ENCODE results near the gene PKHD1.

DNA sequence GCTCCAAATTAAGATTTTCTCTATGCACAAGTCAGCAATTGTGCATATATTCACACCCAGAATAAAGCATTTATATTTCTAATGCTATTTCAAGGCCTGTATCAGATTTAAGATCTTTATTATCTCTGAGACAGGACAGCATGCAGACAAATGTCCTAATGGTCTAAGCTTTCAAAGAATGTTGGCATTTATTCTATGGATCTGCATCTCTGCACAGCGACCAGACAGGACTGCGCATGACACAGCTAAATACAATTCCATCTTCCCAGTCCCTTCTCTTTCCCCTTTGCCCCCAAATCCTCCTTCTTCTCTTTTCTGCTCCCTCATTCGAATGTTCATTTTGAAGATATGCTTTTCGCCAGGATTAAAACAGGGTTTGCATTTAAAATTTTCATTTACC lies 478.5 kb downstream of the PKHD1 start:
- TF ChIP-seq CTCF (IDR thresholded peaks at IDR 0.05; ENCODE audit: insufficient read depth, low read length) (no peak), POLR2AphosphoS5 (IDR thresholded peaks at IDR 0.05; ENCODE audit: low read depth) (no peak)
- TF ChIP-seq, protein P1, sequence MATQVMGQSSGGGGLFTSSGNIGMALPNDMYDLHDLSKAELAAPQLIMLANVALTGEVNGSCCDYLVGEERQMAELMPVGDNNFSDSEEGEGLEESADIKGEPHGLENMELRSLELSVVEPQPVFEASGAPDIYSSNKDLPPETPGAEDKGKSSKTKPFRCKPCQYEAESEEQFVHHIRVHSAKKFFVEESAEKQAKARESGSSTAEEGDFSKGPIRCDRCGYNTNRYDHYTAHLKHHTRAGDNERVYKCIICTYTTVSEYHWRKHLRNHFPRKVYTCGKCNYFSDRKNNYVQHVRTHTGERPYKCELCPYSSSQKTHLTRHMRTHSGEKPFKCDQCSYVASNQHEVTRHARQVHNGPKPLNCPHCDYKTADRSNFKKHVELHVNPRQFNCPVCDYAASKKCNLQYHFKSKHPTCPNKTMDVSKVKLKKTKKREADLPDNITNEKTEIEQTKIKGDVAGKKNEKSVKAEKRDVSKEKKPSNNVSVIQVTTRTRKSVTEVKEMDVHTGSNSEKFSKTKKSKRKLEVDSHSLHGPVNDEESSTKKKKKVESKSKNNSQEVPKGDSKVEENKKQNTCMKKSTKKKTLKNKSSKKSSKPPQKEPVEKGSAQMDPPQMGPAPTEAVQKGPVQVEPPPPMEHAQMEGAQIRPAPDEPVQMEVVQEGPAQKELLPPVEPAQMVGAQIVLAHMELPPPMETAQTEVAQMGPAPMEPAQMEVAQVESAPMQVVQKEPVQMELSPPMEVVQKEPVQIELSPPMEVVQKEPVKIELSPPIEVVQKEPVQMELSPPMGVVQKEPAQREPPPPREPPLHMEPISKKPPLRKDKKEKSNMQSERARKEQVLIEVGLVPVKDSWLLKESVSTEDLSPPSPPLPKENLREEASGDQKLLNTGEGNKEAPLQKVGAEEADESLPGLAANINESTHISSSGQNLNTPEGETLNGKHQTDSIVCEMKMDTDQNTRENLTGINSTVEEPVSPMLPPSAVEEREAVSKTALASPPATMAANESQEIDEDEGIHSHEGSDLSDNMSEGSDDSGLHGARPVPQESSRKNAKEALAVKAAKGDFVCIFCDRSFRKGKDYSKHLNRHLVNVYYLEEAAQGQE (IDR thresholded peaks at IDR 0.05; ENCODE audit: insufficient replicate concordance, low read depth) = no peak

Data from HL-60 (cell line).